ENCODE data around the gene ANKRD16.

GRCh38 chr10:5896208-5897052, 6.7 kb upstream of the ANKRD16 start:
- TF ChIP-seq TAF1 (IDR thresholded peaks at IDR 0.05; ENCODE audit: borderline replicate concordance, low read depth, low read length) (no peak), POLR2A (IDR thresholded peaks at IDR 0.05; ENCODE audit: low read depth, low read length) (no peak), POLR2AphosphoS5 (IDR thresholded peaks at IDR 0.05; ENCODE audit: low read depth, low read length) (no peak)
